ENCODE results near the gene ZNF750.

Gene ZNF750

DNA sequence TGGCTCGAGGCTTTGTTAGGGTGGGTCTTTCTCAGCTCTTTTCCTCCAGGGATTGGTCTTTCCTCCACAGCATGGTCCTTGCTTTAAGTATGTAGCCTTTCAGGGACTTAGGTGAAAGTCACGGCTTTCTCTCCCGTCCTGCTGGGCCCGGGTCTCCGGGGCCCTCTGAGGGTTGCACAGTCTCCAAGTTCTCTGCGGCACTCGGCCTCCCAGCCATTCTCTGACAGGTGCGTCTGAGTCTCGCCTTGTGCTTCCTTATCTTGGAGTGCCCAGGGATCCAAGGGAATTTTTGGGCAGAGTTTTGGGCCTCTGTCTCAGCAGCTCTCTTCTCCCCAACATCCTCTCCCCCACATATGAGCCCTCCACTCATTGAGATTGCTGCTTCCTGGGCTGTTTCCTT lies 36.6 kb downstream of the ZNF750 start:
- no peak for DNase-seq (ENCODE audit: low read depth)
- H3K4me3 ChIP-seq (ENCODE audit: low read depth, low read length): no peak overlapping the region
- no peak for TF ChIP-seq CTCF (IDR thresholded peaks at IDR 0.05; ENCODE audit: control insufficient read depth, extremely low read depth, insufficient read depth)

GRCh38 chr17:82802075-82802780 lies 37.6 kb downstream of the ZNF750 start:
- DNase-seq (ENCODE audit: low read depth): no peak
- TF ChIP-seq CTCF (IDR thresholded peaks at IDR 0.05; ENCODE audit: control insufficient read depth, extremely low read depth, insufficient read depth): no peak
- no peak overlapping the region for H3K4me3 ChIP-seq (ENCODE audit: low read depth, low read length)

DNA sequence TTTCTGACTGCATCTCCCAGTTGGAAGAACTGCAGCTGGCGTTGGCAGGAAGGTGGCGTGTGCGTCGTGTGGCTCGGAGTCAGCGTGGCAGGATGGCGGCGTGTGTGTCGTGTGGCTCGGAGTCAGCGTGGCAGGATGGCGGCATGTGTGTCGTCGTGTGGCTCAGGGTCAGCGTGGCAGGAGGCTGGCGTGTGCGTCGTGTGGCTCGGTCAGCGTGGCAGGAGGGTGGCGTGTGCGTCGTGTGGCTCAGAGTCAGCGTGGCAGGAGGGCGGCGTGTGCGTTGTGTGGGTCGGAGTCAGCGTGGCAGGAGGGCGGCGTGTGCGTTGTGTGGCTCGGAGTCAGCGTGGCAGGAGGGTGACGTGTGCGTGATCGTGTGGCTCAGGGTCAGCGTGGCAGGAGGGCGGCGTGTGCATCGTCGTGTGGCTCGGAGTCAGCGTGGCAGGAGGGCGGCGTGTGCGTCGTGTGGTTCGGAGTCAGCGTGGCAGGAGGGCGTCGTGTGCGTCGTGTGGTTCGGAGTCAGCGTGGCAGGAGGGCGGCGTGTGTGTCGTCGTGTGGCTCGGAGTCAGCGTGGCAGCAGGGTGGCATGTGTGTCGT lies 38.3 kb downstream of the ZNF750 start:
- TF ChIP-seq CTCF (IDR thresholded peaks at IDR 0.05; ENCODE audit: control insufficient read depth, extremely low read depth, insufficient read depth): no peak
- no peak overlapping the region for H3K4me3 ChIP-seq (ENCODE audit: low read depth, low read length)
- no peak for DNase-seq (ENCODE audit: low read depth)

DNA sequence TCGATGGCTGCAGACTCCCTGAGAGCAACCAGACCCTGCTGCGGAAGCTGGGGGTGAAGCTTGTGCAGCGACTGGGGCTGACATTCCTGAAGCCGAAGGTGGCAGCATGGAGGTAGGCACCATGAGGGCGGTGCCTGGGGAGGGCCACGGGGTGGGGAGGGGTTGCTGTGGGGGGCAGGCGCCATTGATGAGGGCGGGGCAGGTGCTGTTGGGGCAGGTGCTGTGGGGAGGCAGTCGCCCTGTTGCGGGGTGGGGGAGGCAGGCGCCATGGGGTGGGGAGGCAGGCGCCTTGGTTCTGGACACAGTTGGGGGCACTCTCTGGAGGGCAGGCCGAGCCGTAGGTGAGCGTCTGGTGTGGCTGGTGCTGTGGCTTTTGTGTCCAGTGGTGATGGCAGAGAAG lies 38.9 kb downstream of the ZNF750 start:
- no peak overlapping the region for H3K4me3 ChIP-seq (ENCODE audit: low read depth, low read length)
- no peak for TF ChIP-seq CTCF (IDR thresholded peaks at IDR 0.05; ENCODE audit: control insufficient read depth, extremely low read depth, insufficient read depth)
- no peak for DNase-seq (ENCODE audit: low read depth)

DNA sequence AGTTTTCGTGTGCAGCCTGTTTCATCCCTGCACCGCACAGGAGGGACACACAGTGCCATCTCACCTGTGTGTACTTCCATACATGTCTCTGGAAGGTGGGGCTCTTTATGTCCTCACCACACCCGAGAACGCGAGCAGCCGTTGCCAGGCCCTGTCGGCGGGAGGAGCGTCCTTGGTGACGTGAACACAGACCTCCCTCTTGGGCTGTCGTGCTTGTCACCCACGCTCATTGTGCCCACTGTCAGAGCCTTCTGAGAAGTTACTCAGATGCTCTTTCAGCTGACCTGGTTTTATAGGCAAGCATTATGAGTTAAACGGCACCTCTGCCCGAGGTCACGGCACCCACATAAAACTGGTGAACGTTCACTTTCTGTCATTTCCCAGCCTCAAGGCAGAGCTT lies 40.2 kb downstream of the ZNF750 start:
- H3K4me3 ChIP-seq (ENCODE audit: low read depth, low read length): no peak overlapping the region
- no peak for TF ChIP-seq CTCF (IDR thresholded peaks at IDR 0.05; ENCODE audit: control insufficient read depth, extremely low read depth, insufficient read depth)
- no peak for DNase-seq (ENCODE audit: low read depth)

GRCh38 chr17:82798752-82799151 lies 41.1 kb downstream of the ZNF750 start:
- TF ChIP-seq CTCF (IDR thresholded peaks at IDR 0.05; ENCODE audit: control insufficient read depth, extremely low read depth, insufficient read depth): no peak
- H3K4me3 ChIP-seq (ENCODE audit: low read depth, low read length): no peak overlapping the region
- DNase-seq (ENCODE audit: low read depth): no peak

GRCh38 chr17:82797061-82797460 lies 42.8 kb downstream of the ZNF750 start:
- DNase-seq (ENCODE audit: low read depth): no peak
- H3K4me3 ChIP-seq (ENCODE audit: low read depth, low read length): no peak overlapping the region
- no peak for TF ChIP-seq CTCF (IDR thresholded peaks at IDR 0.05; ENCODE audit: control insufficient read depth, extremely low read depth, insufficient read depth)

All from LNCaP clone FGC (cell line).